ENCODE measurements around the gene ARID1B. TPM values are rescaled to one million over a fixed set of nuclear protein-coding genes. Genes with fewer than 3 reads are reported as not detected.

The ARID1B gene
- total RNA-seq, 1 experiment from 2014 or later: 60.3 TPM

- no peak for TF ChIP-seq NFE2L1 (CRISPR knock-in tag; IDR thresholded peaks at IDR 0.05)
Observed at GRCh38 chr6:156909212-156910010, 132.2 kb downstream of the ARID1B start (continued).

- Mint-ChIP-seq H3K9me3 (no peaks in the 10 kb centered on the region), H3K27me3 (ENCODE audit: low read depth) (no peaks in the 10 kb centered on the region), H3K27ac (peak overlapping the region; percentile 28; the same call in 1 of the 2 replicates), H3K4me3 (no peak overlapping the region), H3K4me1 (peaks cover 47% of the 10 kb centered on the region), H3K36me3 (no peaks in the 10 kb centered on the region)
- ATAC-seq: no peak
- ChIA-PET POLR2A (no interaction called here), CTCF (no interaction called here)
- no peak for TF ChIP-seq ZNF138 (CRISPR knock-in tag; conservative IDR thresholded peaks at IDR 0.05)
- DNase-seq (ENCODE audit: low spot score): no peak
Observed at GRCh38 chr6:156910011-156910334, 132.8 kb downstream of the ARID1B start.

- no peak for TF ChIP-seq FOXK1 (CRISPR knock-in tag; IDR thresholded peaks at IDR 0.05)
- TF ChIP-seq ZNF232 (CRISPR knock-in tag; IDR thresholded peaks at IDR 0.05): no peak
- no peak for TF ChIP-seq CREM (CRISPR knock-in tag; IDR thresholded peaks at IDR 0.05)
- no peak for TF ChIP-seq ZNF317 (CRISPR knock-in tag; IDR thresholded peaks at IDR 0.05; ENCODE audit: borderline replicate concordance, low read depth)
- no peak for TF ChIP-seq ATF2 (CRISPR knock-in tag; IDR thresholded peaks at IDR 0.05; ENCODE audit: borderline replicate concordance, low read depth)
- no peak for TF ChIP-seq NR3C1 (CRISPR knock-in tag; conservative IDR thresholded peaks at IDR 0.05; ENCODE audit: low read depth)
- no peak for TF ChIP-seq SP1 (CRISPR knock-in tag; conservative IDR thresholded peaks at IDR 0.05)
- no peak for TF ChIP-seq E2F1 (CRISPR knock-in tag; IDR thresholded peaks at IDR 0.05)
- no peak for TF ChIP-seq MXD4 (CRISPR knock-in tag; IDR thresholded peaks at IDR 0.05; ENCODE audit: borderline replicate concordance)
- no peak for TF ChIP-seq E2F5 (CRISPR knock-in tag; IDR thresholded peaks at IDR 0.05)
- TF ChIP-seq ZNF425 (CRISPR knock-in tag; conservative IDR thresholded peaks at IDR 0.05): no peak
- TF ChIP-seq EMX1 (CRISPR knock-in tag; IDR thresholded peaks at IDR 0.05): no peak
- TF ChIP-seq NFE2L1 (CRISPR knock-in tag; IDR thresholded peaks at IDR 0.05): no peak
- TF ChIP-seq SMAD4 (CRISPR knock-in tag; IDR thresholded peaks at IDR 0.05): no peak
- no peak for TF ChIP-seq PREB (CRISPR knock-in tag; IDR thresholded peaks at IDR 0.05; ENCODE audit: borderline replicate concordance)
- no peaks in the 10 kb centered on the region for H3K9me3 Mint-ChIP-seq
- no peak overlapping the region for H3K4me3 Mint-ChIP-seq
- CTCF ChIA-PET: no interaction called here
- no peak for DNase-seq (ENCODE audit: low spot score)
- no peaks in the 10 kb centered on the region for H3K27me3 Mint-ChIP-seq (ENCODE audit: low read depth)
- POLR2A ChIA-PET: no interaction called here
- no peaks in the 10 kb centered on the region for H3K36me3 Mint-ChIP-seq
- no peak for ATAC-seq
- H3K4me1 Mint-ChIP-seq: peaks cover 43% of the 10 kb centered on the region
- H3K27ac Mint-ChIP-seq: no peak overlapping the region
Observed at GRCh38 chr6:156910938-156911337, 133.8 kb downstream of the ARID1B start.
